ENCODE results near the gene RPTOR.

RPTOR gene

GRCh38 chr17:80856863-80857755, 312.5 kb downstream of the RPTOR start:
- DNase-seq: no peak

GRCh38 chr17:80857756-80858171, 313.1 kb downstream of the RPTOR start:
- no peak for DNase-seq

- DNase-seq: no peak
Measured at GRCh38 chr17:80858301-80859001, 313.8 kb downstream of the RPTOR start.

- peak; percentile 9 for DNase-seq
Measured at GRCh38 chr17:80859002-80859941, 314.6 kb downstream of the RPTOR start.

- no peak for DNase-seq
Measured at GRCh38 chr17:80860101-80860671, 315.5 kb downstream of the RPTOR start.

GRCh38 chr17:80860703-80861417, 316.2 kb downstream of the RPTOR start:
- no peak for DNase-seq

DNA sequence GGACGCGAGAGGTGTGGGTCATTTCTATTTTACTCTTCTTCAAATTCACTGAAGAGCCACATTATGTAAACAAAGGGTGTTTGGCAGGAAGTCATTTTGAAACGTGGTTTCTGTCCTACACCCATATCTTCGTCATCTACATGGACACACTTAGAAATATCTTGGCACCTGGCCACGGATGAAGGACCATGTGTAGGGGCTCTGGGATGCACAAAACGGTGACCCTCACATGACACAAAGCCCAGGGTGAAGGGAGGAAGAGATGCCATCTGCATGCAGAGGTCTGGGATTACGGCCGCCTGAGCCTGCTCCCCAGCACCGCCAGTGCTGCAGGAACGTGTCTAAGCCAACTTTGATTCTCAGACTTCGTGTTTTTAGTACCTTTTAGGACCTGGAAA, 316.8 kb downstream of the RPTOR start:
- no peak for DNase-seq

DNA sequence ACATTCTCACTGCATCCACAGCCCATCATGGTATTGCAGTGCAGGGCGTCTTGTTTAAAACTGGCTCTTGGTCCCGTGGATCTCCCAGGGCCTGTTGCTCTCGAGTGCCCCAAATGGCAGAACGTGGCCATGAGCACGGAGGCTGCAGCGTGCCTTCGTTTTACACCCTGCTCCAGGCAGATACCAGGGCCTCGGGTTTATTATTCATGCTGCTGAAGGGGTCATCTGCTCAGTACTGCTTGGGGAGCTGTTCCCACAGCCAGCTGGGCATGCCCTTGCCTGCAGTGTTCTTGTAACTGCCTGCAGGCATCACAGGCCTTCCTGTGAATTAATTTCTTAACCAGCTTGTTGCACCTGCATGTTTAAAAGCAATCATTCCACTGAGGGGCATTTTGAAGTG, 317.3 kb downstream of the RPTOR start:
- DNase-seq: no peak

DNA sequence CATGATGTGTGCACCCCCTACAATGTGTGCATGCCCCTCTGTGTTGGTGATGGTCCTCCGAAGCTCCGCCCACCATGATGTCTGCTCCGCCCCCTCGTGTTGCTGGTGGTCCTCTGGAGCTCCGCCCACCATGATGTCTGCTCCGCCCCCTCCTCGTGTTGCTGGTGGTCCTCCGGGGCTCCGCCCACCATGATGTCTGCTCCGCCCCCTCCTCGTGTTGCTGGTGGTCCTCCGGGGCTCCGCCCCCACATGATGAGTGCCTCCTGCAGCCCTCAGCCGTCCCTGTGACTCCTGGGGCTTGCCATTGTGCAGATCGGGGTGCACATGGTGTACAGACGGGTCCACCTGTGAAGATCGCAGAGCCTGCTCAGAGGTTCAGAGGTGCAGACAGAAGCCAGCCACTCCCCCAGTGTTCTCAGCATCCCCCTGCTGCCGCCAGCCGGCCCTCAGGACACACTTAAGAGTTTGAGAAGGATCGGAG, 317.9 kb downstream of the RPTOR start:
- no peak for DNase-seq

GRCh38 chr17:80862978-80863377, 318.3 kb downstream of the RPTOR start:
- no peak for DNase-seq

GRCh38 chr17:80863626-80864025, 319.0 kb downstream of the RPTOR start:
- no peak for DNase-seq

GRCh38 chr17:80864751-80865150, 320.1 kb downstream of the RPTOR start:
- no peak for DNase-seq

- DNase-seq: peak; percentile 80
Measured at GRCh38 chr17:80866050-80866793, 321.6 kb downstream of the RPTOR start.

GRCh38 chr17:80868022-80868609, 323.5 kb downstream of the RPTOR start:
- DNase-seq: no peak

- no peak for DNase-seq
Measured at GRCh38 chr17:80869481-80870145, 325.0 kb downstream of the RPTOR start.

DNA sequence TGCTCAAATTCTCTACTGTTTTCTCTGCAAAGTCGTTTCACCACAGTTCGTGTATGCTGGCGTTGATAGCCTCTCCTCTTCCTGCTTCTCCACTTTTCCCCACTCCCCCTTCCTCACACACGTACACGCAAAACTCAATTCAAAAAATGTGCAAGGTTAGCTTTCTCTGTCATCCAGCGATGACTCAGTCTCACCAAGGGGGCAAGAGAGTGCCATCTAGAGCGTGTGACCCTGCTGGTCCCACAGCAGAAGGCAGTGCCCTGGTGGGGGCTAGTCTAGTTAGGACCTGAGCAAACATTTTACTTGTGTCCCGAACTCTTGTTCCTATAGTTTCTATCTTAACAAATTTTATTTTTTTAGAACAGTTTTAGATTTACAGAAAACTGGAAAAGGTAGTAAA, 325.8 kb downstream of the RPTOR start:
- peak; percentile 19 for DNase-seq

DNA sequence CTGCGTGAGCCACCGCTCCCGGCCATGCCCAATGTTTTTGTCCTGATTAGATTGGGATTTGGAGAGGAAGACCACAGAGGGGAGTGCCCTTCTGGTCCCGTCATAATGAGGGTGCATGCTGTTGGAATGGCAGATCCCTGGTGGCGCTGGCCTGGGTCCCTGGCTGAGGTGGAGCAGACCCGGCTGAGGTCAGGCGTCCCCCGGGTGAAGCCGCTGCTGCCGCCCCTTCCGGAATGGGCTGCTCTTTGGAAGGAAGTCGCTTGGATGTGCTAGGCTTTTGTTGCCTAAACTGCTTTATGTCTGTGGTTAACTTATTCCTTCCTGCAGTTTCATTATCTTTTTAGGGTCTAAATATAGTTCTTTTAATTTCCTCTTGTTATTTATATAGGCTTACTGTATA, 326.7 kb downstream of the RPTOR start:
- peak; percentile 49 for DNase-seq

DNA sequence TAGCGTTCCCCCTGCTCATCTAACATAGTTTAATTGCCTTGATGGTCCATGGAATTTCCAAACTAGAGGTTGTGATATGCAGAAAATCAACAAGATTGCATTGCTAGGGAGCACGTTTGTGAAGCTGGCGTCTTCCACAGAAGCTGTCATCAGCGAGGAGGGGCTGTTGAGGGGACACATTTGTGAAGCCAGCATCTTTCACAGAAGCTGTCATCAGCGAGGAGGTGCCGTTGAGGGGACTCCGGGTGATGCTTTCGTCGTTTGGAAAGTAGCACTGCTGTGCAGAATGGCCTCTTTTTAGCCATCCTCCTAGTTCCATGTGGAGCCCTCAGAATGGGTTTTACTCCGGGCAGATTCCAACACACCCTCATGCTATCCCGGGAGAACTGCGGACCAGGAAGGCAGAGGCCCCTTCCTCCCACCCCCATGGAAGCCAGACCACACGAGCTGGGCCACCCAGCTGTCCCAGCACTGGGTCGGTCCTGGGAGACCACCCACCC, 327.4 kb downstream of the RPTOR start:
- no peak for DNase-seq

DNA sequence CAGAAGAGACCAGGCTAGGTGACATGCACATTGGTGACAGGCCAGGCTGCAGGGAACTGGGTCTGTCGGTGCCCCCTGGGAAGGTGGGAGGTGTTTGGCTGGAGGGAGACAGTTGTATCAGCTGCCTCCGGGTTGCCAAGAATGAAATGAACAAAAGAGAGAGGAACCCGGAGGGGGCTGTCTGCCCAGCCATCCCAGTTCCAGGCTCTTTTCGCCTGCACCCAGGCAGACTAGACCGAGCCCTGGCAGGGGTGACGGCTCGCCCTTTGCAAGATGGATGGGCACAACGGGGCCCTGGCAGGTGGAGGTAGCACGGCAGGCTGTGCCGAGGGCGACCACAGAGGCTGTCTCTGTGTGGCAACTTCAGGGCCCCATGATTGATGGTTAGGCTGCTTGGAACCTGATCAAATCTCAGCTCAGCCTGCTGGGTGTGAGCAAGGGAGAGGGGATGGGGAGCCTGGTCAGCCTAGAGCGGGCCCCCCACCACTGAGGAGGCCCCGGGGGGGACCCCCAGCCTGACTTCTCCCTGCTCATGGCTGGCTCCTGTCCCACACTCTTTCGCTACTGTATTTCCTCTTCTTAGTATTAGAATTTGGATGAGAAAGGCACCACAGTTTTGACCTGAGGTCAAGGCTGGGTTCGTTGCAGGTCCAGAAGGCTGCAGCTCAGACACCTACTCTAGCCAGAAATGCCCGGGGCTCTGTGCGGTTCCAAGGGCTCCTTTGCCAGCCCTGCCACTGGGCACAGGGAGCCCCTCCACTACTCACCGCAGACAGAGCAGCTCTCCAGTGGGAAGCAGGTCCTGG, 328.1 kb downstream of the RPTOR start:
- no peak for DNase-seq

Measured in hematopoietic multipotent progenitor cell treated with erythropoietin and hydrocortisone succinate and interleukin-3 and kit ligand, for 6 days (in vitro differentiated cells).